ENCODE data around the gene FUBP3.

GRCh38 chr9:130543859-130544258, 35.5 kb upstream of the FUBP3 start:
- TF ChIP-seq POLR2A (IDR thresholded peaks at IDR 0.05): no peak
- TF ChIP-seq CTCF (IDR thresholded peaks at IDR 0.05): no peak

All from thyroid gland (tissue), 4 donors.